ENCODE measurements around the gene CWH43.
"Not testable (repeated sequence)": the region's sequence is repeated elsewhere in the genome, so short reads cannot be mapped to it uniquely, and the experiment has no call there.

Gene CWH43

DNA sequence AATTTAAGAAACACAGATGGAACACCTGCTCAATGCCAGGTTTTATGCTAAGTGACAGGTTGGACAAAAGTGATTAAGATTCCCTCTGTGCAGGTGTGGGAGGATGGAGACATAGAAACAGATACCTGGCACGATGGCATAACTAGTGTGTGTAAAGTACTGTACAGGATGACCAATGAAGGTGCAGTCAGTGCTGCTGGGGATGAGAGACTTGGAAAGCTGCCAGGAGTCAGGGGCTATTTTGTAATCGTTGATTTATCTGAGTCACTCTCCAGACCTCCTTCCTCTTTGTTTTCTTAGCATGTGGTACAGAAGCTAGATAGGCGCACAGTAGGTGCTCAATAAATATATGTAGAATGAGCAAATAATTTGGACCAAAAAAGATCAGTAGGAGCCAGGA is 58.2 kb downstream of the CWH43 start:
- TF ChIP-seq, protein P1, sequence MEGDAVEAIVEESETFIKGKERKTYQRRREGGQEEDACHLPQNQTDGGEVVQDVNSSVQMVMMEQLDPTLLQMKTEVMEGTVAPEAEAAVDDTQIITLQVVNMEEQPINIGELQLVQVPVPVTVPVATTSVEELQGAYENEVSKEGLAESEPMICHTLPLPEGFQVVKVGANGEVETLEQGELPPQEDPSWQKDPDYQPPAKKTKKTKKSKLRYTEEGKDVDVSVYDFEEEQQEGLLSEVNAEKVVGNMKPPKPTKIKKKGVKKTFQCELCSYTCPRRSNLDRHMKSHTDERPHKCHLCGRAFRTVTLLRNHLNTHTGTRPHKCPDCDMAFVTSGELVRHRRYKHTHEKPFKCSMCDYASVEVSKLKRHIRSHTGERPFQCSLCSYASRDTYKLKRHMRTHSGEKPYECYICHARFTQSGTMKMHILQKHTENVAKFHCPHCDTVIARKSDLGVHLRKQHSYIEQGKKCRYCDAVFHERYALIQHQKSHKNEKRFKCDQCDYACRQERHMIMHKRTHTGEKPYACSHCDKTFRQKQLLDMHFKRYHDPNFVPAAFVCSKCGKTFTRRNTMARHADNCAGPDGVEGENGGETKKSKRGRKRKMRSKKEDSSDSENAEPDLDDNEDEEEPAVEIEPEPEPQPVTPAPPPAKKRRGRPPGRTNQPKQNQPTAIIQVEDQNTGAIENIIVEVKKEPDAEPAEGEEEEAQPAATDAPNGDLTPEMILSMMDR (IDR thresholded peaks at IDR 0.05; ENCODE audit: low read depth, low read length), result no peak
- no peak for DNase-seq (ENCODE audit: extremely low read depth, low read depth)

DNA sequence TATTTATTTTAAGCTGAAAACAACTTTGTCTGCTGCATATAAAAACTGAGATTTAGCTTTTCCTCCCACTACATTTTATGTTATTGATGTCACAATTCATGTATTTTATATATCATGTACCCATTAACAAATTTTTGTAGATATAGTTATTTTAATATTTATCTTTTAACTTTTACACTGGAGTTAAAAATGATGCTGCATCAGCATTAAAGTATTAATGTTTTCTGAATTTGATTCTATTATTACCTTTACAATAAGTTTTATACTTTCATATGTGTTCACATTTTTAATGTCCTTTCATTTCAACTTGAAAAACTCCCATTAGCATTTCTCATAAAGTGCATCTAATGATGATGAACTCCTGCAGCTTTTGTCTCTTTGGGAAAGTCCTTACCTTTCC is 72.2 kb downstream of the CWH43 start:
- DNase-seq (ENCODE audit: extremely low read depth, low read depth), result no peak
- TF ChIP-seq, protein P1 (IDR thresholded peaks at IDR 0.05; ENCODE audit: low read depth, low read length), result no peak

DNA sequence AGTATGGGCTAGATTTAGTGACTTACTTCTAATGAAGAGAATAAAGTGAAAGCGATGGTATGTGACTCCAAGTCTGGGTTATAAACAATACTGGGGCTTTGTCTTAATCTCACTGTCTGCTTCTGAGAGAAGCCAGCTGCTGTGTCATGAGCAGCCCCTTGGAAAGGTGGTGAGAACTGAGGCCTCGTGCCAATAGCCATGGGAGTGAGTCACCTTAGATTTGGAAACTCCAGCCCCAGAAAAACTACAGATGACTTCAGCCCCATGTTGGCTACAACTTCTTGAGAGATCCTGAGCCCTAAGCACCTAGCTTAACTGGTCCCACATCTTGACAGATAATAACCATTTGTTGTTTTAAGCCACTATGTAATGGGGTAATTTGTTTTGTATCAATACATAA is 77.6 kb downstream of the CWH43 start:
- TF ChIP-seq, protein P1 (IDR thresholded peaks at IDR 0.05; ENCODE audit: low read depth, low read length), result no peak
- DNase-seq (ENCODE audit: extremely low read depth, low read depth), result no peak

DNA sequence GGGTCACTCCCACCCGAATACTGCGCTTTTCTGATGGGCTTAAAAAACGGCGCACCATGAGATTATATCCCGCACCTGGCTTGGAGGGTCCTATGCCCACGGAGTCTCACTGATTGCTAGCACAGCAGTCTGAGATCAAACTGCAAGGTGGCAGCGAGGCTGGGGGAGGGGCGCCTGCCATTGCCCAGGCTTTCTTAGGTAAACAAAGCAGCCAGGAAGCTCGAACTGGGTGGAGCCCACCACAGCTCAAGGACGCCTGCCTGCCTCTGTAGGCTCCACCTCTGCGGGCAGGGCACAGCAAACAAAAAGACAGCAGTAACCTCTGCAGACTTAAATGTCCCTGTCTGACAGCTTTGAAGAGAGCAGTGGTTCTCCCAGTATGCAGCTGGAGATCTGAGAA is 86.1 kb downstream of the CWH43 start:
- DNase-seq (ENCODE audit: extremely low read depth, low read depth), result not testable (repeated sequence)

DNA sequence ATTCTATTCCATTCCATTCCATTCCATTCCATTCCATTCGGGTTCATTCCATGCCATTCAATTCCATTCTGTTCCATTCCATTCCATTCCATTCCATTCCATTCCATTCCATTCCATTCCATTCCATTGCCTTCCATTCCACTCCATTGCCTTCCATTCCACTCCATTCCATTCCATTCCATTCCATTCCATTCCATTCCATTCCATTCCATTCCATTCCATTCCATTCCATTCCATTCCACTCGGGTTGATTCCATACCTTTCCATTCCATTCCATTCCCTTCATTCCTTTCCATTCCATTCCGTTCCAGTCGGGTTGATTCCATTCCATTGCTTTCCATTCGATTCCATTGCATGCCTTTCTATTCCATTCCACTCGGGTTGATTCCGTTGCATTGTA is 105.8 kb downstream of the CWH43 start:
- DNase-seq (ENCODE audit: extremely low read depth, low read depth), result not testable (repeated sequence)

DNA sequence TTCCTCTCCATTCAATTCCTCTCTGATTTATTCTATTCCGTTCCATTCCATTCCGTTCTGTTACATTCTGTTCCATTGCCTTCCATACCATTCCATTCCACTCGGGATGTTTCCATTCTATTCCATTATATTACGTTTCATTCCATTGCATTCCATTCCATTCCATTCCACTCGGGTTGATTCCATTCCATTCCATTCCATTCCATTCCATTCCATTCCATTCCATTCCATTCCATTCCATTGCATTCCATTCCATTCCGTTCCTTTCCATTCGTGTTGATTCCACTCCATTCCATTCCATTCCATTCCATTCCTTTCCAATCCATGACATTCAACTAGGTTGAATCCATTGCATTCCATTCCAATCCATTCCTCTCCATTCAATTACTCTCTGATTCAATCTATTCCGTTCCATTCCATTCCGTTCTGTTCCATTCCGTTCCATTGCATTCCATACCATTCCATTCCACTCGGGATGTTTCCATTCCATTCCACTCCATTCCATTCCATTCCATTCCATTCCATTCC is 106.6 kb downstream of the CWH43 start:
- DNase-seq (ENCODE audit: extremely low read depth, low read depth), result not testable (repeated sequence)

DNA sequence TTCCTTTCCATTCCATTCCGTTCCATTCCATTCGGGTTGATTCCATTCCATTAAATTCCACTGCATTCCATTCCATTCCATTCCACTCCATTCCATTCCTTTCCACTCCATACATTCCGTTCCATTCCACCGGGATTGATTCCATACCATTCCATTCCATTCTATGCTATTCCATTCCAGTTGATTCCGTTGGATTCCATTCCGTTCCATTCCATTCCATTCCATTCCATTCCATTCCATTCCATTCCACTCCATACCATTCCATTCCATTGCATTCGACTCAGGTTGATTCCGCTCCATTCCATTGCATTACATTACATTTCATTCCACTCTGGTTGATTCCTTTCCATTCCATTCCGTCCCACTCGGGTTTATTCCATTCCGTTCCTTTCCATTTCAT is 110.1 kb downstream of the CWH43 start:
- DNase-seq (ENCODE audit: extremely low read depth, low read depth), result not testable (repeated sequence)

DNA sequence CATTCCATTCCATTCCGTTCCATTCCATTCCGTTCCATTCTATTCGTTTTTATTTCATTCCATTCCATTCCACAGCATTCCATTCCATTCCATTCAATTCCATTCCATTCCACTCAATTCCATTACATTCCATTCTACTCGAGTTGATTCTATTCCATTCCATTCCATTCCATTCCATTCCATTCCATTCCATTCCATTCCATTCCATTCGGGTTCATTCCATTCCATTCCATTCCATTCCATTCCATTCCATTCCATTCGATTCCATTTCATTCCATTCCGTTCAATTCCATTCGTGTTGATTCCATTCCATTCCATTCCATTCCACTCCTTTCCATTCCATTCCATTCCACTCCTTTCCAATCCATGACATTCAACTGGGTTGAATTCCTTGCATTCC is 110.6 kb downstream of the CWH43 start:
- DNase-seq (ENCODE audit: extremely low read depth, low read depth), result not testable (repeated sequence)

DNA sequence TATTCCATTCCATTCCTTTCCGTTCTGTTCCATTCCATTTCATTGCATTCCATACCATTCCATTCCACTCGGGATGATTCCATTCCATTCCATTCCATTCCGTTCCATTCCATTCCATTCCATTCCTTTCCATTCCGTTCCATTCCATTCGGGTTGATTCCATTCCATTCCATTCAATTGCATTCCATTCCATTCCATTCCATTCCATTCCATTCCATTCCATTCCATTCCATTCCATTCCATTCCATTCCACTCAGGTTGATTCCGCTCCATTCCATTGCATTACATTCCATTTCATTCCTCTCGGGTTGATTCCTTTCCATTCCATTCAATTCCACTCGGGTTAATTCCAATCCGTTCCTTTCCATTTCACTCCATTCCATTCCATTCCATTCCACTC is 111.0 kb downstream of the CWH43 start:
- not testable (repeated sequence) for DNase-seq (ENCODE audit: extremely low read depth, low read depth)

DNA sequence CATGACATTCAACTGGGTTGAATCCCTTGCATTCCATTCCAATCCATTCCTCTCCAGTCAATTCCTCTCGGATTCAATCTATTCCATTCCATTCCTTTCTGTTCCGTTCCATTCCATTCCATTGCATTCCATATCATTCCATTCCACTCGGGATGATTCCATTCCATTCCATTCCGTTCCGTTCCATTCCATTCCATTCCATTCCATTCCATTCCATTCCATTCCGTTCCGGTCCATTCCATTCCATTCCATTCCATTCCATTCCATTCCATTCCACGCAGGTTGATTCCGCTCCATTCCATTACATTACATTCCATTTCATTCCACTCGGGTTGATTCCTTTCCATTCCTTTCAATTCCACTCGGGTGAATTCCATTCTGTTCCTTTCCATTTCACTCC is 111.4 kb downstream of the CWH43 start:
- not testable (repeated sequence) for DNase-seq (ENCODE audit: extremely low read depth, low read depth)

DNA sequence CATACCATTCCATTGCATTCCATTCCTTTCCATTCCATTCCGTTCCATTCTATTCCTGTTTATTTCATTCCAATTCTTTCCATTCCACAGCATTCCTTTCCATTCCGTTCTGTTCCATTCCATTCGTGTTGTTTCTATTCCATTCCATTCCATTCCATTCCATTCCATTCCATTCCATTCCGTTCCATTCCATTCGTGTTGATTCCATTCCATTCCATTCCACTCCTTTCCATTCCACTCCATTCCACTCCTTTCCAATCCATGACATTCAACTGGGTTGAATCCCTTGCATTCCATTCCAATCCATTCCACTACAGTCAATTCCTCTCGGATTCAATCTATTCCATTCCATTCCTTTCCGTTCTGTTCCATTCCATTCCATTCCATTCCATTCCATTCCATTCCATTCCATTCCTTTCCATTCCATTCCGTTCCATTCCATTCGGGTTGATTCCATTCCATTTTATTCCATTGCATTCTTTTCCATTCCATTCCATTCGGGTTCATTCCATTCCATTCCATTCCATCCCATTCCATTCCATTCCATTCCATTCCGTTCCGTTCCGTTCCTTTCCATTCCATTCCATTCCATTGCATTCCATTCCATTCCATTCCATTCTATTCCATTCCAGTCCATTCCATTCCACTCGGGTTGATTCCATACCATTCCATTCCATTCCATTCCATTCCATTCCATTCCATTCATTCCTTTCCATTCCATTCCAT is 112.1 kb downstream of the CWH43 start:
- not testable (repeated sequence) for DNase-seq (ENCODE audit: extremely low read depth, low read depth)

DNA sequence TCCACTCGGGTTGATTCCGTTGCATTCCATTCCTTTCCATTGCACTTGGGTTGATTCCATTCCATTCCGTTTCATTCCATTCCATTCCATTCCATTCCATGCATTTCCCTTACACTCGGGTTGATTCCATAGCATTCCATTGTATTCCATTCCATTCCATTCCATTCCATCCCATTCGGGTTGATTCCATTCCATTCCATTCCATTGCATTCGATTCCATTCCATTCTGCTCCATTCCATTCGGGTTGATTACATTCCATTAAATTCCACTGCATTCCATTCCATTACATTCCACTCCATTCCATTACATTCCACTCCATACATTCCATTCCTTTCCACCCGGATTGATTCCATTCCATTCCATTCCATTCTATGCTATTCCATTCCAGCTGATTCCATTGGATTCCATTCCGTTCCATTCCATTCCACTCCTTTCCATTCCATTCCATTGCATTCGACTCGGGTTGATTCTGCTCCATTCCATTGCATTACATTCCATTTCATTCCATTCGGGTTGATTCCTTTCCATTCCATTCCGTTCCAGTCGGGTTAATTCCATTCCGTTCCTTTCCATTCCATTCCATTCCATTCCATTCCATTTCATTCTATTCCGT is 113.9 kb downstream of the CWH43 start:
- DNase-seq (ENCODE audit: extremely low read depth, low read depth), result not testable (repeated sequence)

DNA sequence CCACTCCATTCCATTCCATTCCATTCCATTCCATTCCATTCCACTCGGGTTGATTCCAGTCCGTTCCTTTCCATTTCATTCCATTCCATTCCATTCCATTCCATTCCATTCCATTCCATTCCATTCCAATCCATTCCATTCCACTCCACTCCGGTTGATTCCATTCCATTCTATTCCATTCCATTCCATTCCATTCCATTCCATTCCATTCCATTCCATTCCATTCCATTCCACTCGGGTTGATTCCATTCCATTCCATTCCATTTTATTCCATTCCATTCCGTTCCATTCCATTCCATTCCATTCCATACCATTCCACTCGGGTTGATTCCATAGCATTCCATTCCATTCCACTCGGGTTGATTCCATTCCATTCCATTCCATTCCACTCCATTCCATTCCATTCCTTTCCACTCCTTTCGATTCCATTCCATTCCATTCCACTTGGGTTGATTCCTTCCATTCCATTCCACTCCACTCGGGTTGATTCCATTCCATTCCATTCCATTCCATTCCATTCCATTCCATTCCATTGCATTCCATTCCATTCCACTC is 116.3 kb downstream of the CWH43 start:
- not testable (repeated sequence) for DNase-seq (ENCODE audit: extremely low read depth, low read depth)

DNA sequence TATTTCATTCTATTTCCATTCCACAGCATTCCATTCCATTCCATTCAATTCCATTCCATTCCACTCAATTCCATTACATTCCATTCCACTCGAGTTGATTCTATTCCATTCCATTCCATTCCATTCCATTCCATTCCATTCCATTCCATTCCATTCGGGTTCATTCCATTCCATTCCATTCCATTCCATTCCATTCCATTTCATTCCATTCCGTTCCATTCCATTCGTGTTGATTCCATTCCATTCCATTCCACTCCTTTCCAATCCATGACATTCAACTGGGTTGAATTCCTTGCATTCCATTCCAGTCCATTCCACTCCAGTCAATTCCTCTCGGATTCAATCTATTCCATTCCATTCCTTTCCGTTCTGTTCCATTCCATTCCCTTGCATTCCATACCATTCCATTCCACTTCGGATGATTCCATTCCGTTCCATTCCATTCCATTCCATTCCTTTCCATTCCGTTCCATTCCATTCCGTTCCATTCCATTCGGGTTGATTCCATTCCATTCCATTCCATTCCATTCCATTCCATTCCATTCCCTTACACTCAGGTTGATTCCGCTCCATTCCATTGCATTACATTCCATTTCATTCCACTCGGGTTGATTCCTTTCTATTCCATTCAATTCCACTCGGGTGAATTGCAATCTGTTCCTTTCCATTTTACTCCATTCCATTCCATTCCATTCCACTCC is 117.5 kb downstream of the CWH43 start:
- not testable (repeated sequence) for DNase-seq (ENCODE audit: extremely low read depth, low read depth)

DNA sequence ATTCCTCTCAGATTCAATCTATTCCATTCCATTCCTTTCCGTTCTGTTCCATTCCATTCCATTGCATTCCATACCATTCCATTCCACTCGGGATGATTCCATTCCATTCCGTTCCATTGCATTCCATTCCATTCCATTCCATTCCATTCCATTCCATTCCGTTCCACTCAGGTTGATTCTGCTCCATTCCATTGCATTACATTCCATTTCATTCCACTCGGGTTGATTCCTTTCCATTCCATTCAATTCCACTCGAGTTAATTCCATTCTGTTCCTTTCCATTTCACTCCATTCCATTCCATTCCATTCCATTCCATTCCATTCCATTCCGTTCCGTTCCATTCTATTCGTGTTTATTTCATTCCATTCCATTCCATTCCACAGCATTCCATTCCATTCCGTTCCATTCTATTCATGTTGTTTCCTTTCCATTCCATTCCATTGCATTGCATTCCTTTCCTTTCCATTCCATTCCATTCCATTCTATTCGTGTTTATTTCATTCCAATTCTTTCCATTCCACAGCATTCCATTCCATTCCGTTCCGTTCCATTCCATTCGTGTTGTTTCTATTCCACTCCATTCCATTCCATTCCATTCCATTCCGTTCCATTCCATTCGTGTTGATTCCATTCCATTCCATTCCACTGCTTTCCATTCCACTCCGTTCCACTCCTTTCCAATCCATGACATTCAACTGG is 118.3 kb downstream of the CWH43 start:
- DNase-seq (ENCODE audit: extremely low read depth, low read depth), result not testable (repeated sequence)

DNA sequence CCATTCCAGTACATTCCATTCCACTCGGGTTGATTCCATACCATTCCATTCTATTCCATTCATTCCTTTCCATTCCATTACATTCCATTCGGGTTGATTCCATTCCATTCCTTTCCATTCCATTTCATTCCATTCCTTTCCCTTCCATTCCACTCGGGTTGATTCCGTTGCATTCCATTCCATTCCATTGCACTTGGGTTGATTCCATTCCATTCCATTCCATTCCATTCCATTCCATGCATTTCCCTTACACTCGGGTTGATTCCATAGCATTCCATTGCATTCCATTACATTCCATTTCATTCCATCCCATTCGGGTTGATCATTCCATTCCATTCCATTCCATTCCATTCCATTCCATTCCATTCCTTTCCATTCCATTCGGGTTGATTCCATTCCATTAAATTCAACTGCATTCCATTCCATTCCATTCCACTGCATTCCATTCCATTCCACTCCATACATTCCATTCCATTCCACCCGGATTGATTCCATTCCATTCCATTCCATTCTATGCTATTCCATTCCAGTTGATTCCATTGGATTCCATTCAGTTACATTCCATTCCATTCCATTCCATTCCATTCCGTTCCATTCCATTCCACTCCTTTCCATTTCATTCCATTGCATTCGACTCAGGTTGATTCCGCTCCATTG is 119.3 kb downstream of the CWH43 start:
- not testable (repeated sequence) for DNase-seq (ENCODE audit: extremely low read depth, low read depth)

Measured in AG09319 (cell line).